Nasal cavity respiratory epithelium epithelial cell of viscerocranial mucosa (primary cell): ENCODE results near the gene VAPA. TPM values are rescaled to one million over a fixed set of nuclear protein-coding genes. Genes with fewer than 3 reads are reported as not detected.

Source experiments
- total RNA-seq: library from RNA; depleted of rRNA; stranded (reverse); fragments of >200 nt; gene quantifications from 2 replicates; pipeline ENCODE4 v1.2.3, GENCODE V29; 2014

Gene VAPA
- total RNA-seq, result 235 and 419 TPM in 2 replicates

GRCh38 chr18:9913526-9914333, at the start of gene VAPA:
Gene VAPA (plus strand): TSS chr18:9914016. CDS start chr18:9914257, 241 bp downstream.

GRCh38 chr18:9885170-9886004, 28.4 kb upstream of the VAPA start, which contains the start of gene TXNDC2:
Gene TXNDC2 (plus strand): TSS chr18:9885973. CDS start chr18:9886681, 708 bp downstream.

Other genes starting within 250 kb of the VAPA start
- 45.5 and 117 TPM in 2 replicates for gene RAB31, start 205.7 kb upstream of the VAPA start, total RNA-seq
- under 0.01 TPM in 1 of 2 replicates, not detected in the other for gene TXNDC2, start 28.0 kb upstream of the VAPA start, total RNA-seq